Measurements from ENCODE around the gene B9D1.

The B9D1 gene

DNA sequence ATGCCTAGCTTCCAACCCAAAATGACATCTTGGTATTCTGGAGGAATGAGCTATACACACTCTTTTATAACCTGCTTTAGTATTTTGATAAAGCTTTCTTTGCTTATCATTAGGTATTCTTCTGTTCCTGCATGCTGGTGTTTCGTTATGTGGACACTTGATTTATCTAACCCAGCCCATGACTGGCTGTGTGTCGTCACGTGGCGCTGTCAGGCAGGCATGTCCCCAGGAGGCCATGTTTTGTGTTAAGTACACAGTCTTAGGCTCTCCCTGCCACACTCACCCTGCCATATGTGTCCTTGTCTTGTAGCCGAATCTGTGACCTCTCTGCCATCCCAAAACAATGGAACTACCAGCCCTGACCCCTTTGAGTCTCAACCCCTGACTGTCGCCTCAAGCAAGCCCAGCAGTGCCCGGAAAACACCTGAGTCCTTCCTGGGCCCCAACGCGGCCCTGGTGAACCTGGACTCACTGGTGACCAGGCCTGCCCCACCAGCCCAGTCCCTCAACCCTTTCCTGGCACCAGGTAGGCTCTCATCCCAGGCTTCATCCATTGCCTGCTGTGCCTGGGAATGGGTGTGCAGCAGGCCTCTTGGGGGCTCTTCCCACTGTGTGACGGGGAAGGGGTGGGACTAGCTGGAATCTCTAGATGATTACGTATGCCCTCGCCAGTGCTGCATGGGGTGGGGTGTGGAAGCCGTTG lies 30.8 kb downstream of the B9D1 start:
- TF ChIP-seq, protein P1, sequence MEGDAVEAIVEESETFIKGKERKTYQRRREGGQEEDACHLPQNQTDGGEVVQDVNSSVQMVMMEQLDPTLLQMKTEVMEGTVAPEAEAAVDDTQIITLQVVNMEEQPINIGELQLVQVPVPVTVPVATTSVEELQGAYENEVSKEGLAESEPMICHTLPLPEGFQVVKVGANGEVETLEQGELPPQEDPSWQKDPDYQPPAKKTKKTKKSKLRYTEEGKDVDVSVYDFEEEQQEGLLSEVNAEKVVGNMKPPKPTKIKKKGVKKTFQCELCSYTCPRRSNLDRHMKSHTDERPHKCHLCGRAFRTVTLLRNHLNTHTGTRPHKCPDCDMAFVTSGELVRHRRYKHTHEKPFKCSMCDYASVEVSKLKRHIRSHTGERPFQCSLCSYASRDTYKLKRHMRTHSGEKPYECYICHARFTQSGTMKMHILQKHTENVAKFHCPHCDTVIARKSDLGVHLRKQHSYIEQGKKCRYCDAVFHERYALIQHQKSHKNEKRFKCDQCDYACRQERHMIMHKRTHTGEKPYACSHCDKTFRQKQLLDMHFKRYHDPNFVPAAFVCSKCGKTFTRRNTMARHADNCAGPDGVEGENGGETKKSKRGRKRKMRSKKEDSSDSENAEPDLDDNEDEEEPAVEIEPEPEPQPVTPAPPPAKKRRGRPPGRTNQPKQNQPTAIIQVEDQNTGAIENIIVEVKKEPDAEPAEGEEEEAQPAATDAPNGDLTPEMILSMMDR (conservative IDR thresholded peaks at IDR 0.05; ENCODE audit: low read depth, low read length): no peak
- Histone ChIP-seq H2AFZ (ENCODE audit: low read depth) (no peak overlapping the region), H3K27ac (no peak overlapping the region), H3K9ac (no peak overlapping the region), H3K4me2 (no peak overlapping the region), H3K79me2 (ENCODE audit: insufficient read depth, low read depth) (no peaks in the 10 kb centered on the region), H4K20me1 (ENCODE audit: insufficient read depth) (no peaks in the 10 kb centered on the region), H3K36me3 (ENCODE audit: insufficient read depth) (no peaks in the 10 kb centered on the region), H3K4me1 (ENCODE audit: low read depth, poor library complexity, severe bottlenecking) (no peaks in the 10 kb centered on the region), H3K4me3 (IDR thresholded peaks at IDR 0.05; ENCODE audit: insufficient read depth, low read depth, low read length) (no peak overlapping the region), H3K27me3 (ENCODE audit: insufficient read depth, low read depth) (no peaks in the 10 kb centered on the region)

GRCh38 chr17:19331134-19331533 lies 31.4 kb downstream of the B9D1 start:
- Histone ChIP-seq H3K4me3 (IDR thresholded peaks at IDR 0.05; ENCODE audit: insufficient read depth, low read depth, low read length) (no peak overlapping the region), H3K4me1 (ENCODE audit: low read depth, poor library complexity, severe bottlenecking) (no peaks in the 10 kb centered on the region), H2AFZ (ENCODE audit: low read depth) (no peak overlapping the region), H3K27me3 (ENCODE audit: insufficient read depth, low read depth) (no peaks in the 10 kb centered on the region), H3K9ac (no peak overlapping the region), H4K20me1 (ENCODE audit: insufficient read depth) (no peaks in the 10 kb centered on the region), H3K27ac (no peak overlapping the region), H3K4me2 (no peak overlapping the region), H3K79me2 (ENCODE audit: insufficient read depth, low read depth) (no peaks in the 10 kb centered on the region), H3K36me3 (ENCODE audit: insufficient read depth) (no peaks in the 10 kb centered on the region)
- TF ChIP-seq, protein P1 (conservative IDR thresholded peaks at IDR 0.05; ENCODE audit: low read depth, low read length): no peak

DNA sequence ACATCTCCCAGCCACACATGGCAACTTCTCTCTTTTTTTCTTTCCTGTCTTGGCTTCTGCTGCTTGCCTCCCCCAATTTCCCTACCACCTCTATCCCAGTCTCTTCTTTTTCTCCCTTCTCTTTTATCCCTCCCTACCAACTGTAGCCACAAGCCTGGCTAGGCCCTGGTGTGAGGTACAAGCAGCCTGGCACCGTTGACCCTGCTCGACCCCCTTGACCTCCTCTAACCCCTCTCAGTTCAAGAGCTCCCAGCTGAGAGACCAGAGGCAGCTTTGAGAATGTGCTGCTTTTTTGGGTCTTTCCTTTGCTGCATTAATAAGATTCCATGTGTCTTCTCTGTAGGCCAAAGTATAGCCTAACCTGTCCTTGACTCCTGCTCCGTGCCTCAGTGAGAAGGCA lies 32.3 kb downstream of the B9D1 start:
- H2AFZ ChIP-seq (ENCODE audit: low read depth): no peak overlapping the region
- TF ChIP-seq, protein P1 (conservative IDR thresholded peaks at IDR 0.05; ENCODE audit: low read depth, low read length): no peak

DNA sequence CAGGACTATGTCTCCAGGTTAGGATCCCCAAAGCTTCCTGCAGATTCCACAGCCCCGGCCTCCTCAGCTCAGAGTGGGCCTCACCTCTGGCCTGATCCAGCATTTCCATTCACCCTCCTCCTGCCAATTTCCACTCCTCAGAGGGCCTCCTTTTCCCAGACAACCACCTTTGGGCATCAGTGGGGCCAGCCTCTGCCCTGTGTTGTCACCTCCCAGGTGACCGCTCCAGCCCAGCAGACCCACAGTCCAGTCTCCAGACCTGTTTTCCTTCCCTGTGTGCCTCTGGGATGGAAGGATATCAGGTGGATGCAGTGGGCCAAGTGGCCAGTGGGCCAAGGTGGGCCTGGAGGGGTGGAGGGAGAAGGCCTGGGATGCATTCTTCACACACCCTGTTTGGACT lies 32.7 kb downstream of the B9D1 start:
- H4K20me1 ChIP-seq (ENCODE audit: insufficient read depth): no peaks in the 10 kb centered on the region
- H3K79me2 ChIP-seq (ENCODE audit: insufficient read depth, low read depth): no peaks in the 10 kb centered on the region
- H3K36me3 ChIP-seq (ENCODE audit: insufficient read depth): no peaks in the 10 kb centered on the region
- TF ChIP-seq, protein P1 (conservative IDR thresholded peaks at IDR 0.05; ENCODE audit: low read depth, low read length): no peak
- no peak overlapping the region for H3K9ac ChIP-seq
- H3K4me2 ChIP-seq: no peak overlapping the region
- H3K27me3 ChIP-seq (ENCODE audit: insufficient read depth, low read depth): no peaks in the 10 kb centered on the region
- H2AFZ ChIP-seq (ENCODE audit: low read depth): no peak overlapping the region
- no peak overlapping the region for H3K4me3 ChIP-seq (IDR thresholded peaks at IDR 0.05; ENCODE audit: insufficient read depth, low read depth, low read length)
- no peaks in the 10 kb centered on the region for H3K4me1 ChIP-seq (ENCODE audit: low read depth, poor library complexity, severe bottlenecking)
- H3K27ac ChIP-seq: no peak overlapping the region

More for the DNA sequence above, 32.3 kb downstream of the B9D1 start:
- H3K27me3 ChIP-seq (ENCODE audit: insufficient read depth, low read depth): no peaks in the 10 kb centered on the region
- H3K4me1 ChIP-seq (ENCODE audit: low read depth, poor library complexity, severe bottlenecking): no peaks in the 10 kb centered on the region
- H3K4me3 ChIP-seq (IDR thresholded peaks at IDR 0.05; ENCODE audit: insufficient read depth, low read depth, low read length): no peak overlapping the region
- H3K27ac ChIP-seq: no peak overlapping the region
- H3K79me2 ChIP-seq (ENCODE audit: insufficient read depth, low read depth): no peaks in the 10 kb centered on the region
- H4K20me1 ChIP-seq (ENCODE audit: insufficient read depth): no peaks in the 10 kb centered on the region
- no peaks in the 10 kb centered on the region for H3K36me3 ChIP-seq (ENCODE audit: insufficient read depth)
- no peak overlapping the region for H3K4me2 ChIP-seq
- H3K9ac ChIP-seq: no peak overlapping the region

Data from KMS-11 (cell line).